Lower leg skin (tissue), 4 donors: ENCODE data around the gene ZBTB49. TPM values are rescaled to one million over a fixed set of nuclear protein-coding genes. Genes with fewer than 3 reads are reported as not detected.

Experiments
- DNase-seq, 2 donors: peaks; one replicate each; pipeline ENCODE4 v3.0.0-alpha.2; 2019; ENCODE audit warnings: low spot score in 2 of 2
- H3K4me3 ChIP-seq: fragments of 200-600 bp; sonication (generic); 2 replicates; pipeline ENCODE4 v1.5.1; 2017; ENCODE audit warnings: mild to moderate bottlenecking, low read depth; ENCODE audit not compliant: poor library complexity, severe bottlenecking
- POLR2A ChIP-seq, 2 donors: fragments of 450-650 bp; IDR thresholded peaks; one replicate each; pipeline ENCODE4 v1.6.1; 2016 to 2017; ENCODE audit warnings: antibody characterized with exemption in 2 of 2, mild to moderate bottlenecking in 1 of 2, moderate library complexity in 1 of 2
- WGBS, 2 donors: methylation state at CpG; one replicate each; pipeline ENCODE4 v1.1.5; 2018; 5-methylcytosine and 5-hydroxymethylcytosine counted together
- intact Hi-C: fragments of 100-400 bp; cut with DNase I; formaldehyde crosslinking; loops from one replicate; pipeline ENCODE4 v1.15.0; 2023; ENCODE audit warnings: low total_unique reads
- total RNA-seq, 4 donors: library from RNA; depleted of rRNA; stranded (reverse); fragments of >200 nt; gene quantifications; one replicate each; pipeline ENCODE4 v1.1.0, GENCODE V29; 2016
- TF ChIP-seq, protein P1 (sequence below), 3 donors: fragments of 450-650 bp; IDR thresholded peaks; one replicate each; pipeline ENCODE4 v1.5.1; 2016; ENCODE audit warnings: antibody characterized with exemption in 3 of 3, mild to moderate bottlenecking in 3 of 3, moderate library complexity in 2 of 3

Gene ZBTB49
- total RNA-seq, 4 donors from 2014 or later = 4.9 to 29.5 (median 6.9) TPM

DNA sequence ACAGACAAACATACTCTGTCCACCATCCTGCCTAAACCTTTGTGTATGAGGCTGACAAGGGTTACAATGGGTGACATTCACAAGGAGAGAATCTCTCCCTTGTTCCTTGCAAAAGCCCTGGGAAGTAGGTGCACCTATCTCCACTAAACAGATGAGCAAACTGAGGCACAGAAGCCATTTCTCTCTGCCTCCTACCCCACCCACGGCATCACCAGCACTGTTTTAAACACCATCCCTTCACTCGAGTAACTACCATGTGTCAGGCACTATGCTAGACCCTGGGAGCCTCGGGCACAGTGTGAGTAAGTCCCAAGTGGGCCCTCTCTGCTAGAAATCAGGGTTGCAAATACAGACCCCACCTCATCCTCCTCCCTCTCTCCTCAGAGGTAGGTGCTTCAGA, 996 bp upstream of the ZBTB49 start:
- WGBS, 2 donors = 23 to 39% methylated on average over 3 of the region's 3 CpGs
- TF ChIP-seq, protein P1, sequence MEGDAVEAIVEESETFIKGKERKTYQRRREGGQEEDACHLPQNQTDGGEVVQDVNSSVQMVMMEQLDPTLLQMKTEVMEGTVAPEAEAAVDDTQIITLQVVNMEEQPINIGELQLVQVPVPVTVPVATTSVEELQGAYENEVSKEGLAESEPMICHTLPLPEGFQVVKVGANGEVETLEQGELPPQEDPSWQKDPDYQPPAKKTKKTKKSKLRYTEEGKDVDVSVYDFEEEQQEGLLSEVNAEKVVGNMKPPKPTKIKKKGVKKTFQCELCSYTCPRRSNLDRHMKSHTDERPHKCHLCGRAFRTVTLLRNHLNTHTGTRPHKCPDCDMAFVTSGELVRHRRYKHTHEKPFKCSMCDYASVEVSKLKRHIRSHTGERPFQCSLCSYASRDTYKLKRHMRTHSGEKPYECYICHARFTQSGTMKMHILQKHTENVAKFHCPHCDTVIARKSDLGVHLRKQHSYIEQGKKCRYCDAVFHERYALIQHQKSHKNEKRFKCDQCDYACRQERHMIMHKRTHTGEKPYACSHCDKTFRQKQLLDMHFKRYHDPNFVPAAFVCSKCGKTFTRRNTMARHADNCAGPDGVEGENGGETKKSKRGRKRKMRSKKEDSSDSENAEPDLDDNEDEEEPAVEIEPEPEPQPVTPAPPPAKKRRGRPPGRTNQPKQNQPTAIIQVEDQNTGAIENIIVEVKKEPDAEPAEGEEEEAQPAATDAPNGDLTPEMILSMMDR (IDR thresholded peaks at IDR 0.05) = no peak
- TF ChIP-seq POLR2A (IDR thresholded peaks at IDR 0.05) = no peak
- intact Hi-C loops = no loop called here
- H3K4me3 ChIP-seq = peak overlapping the region; percentile 70
- no peak for DNase-seq

DNA sequence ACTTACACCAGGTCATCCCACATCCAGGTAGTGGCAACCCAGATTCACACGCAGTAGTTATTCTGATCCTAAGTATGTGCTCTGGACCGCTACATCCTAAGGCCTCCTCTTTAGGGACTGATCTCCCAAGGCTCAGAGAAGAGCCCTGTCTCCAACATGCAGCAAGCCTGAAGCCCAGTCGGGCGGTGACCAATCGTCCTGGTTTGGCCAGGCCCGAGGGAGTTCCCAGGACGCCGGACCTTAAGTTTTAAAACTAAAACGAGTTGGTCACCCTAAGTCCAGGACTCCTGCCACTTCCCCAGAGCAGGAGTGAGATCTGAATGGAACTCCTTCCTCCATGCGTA, 482 bp upstream of the ZBTB49 start:
- intact Hi-C loops = no loop called here
- no peak for TF ChIP-seq POLR2A (IDR thresholded peaks at IDR 0.05)
- TF ChIP-seq, protein P1 (IDR thresholded peaks at IDR 0.05) = no peak

DNA sequence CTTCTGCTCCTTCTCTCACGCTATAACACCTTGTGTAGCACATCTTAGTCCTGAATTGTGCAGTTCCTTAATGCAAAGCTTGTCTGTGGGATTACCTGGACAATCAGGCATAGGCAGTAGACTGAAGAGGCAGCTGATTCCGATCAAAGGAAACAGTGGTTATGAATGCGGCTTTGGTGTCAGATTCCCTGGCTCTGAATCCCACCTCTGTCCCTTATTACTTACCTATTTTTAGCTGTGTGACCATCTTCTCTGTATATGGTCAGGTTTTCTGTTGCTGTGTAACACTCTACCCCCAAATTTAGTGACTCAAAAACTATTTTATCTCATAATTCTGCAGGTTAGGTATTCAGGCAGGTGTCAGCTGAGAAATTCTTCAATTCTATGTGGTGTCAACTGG, 3.2 kb downstream of the ZBTB49 start:
- DNase-seq = no peak
- 91 to 92% methylated on average over 3 of the region's 3 CpGs for WGBS, 2 donors
- no peak overlapping the region for H3K4me3 ChIP-seq
- TF ChIP-seq, protein P1 (IDR thresholded peaks at IDR 0.05) = no peak
- no peak for TF ChIP-seq POLR2A (IDR thresholded peaks at IDR 0.05)
- intact Hi-C loops = no loop called here

More for the DNA sequence above, 482 bp upstream of the ZBTB49 start:
- WGBS, 2 donors = 0% methylated on average over 4 to 10 of the region's 10 CpGs
- no peak for DNase-seq
- peak overlapping the region; percentile 70 for H3K4me3 ChIP-seq

DNA sequence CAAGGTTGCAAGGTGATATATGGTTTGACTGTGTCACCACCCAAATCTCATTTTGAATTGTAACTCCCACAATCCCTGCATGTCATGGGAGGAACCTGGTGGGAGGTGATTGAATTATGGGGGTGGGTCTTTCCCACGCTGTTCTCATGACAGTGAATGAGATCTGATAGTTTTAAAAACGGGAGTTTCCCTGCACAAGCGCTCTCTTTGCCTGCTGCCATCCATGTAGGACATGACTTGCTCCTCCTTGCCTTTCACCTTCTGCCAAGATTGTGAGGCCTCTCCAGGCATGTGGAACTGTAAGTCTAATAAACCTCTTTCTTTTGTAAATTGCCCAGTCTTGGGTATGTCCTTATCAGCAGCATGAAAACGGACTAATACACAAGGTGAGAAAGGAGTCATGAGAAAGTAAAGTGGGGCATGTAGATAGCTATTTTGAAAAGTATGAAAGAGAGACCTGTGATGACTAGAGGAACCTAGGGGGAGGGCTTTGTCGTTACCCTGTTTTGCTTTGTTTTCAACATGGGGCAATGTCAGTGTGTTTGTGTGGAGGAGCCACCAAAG, 6.3 kb downstream of the ZBTB49 start:
- no peak for DNase-seq
- intact Hi-C loops = no loop called here
- WGBS, 2 donors = 94 to 96% methylated on average over 5 of the region's 5 CpGs
- TF ChIP-seq POLR2A (IDR thresholded peaks at IDR 0.05) = no peak
- TF ChIP-seq, protein P1 (IDR thresholded peaks at IDR 0.05) = no peak
- H3K4me3 ChIP-seq = no peak overlapping the region

DNA sequence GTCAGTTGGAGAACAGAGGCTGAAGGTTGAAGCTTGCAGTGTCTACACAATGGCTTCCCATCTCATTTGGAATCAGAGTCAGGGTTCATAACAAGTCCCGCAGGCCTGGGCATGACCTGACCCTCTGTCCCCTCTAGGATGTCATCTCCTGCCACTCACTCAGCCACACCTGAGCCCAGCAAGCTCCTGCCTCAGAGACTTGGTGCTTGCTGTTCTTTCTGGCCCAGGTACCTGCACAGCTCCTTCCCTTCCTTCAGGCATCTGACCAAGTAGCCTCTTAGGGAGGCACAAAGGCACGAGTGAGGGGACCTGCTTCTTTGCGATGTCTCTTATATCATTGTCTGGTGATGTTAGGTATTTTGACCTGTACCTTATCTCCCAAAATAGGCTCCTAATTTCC, 9.0 kb downstream of the ZBTB49 start:
- DNase-seq = no peak
- intact Hi-C loops = no loop called here
- no peak overlapping the region for H3K4me3 ChIP-seq

More for the DNA sequence above, 9.0 kb downstream of the ZBTB49 start:
- TF ChIP-seq POLR2A (IDR thresholded peaks at IDR 0.05) = no peak
- TF ChIP-seq, protein P1 (IDR thresholded peaks at IDR 0.05) = no peak
- WGBS, 2 donors = 86 to 92% methylated on average over 3 of the region's 3 CpGs
